ENCODE results near the gene THSD4.

GRCh38 chr15:71575474-71576045, 460.3 kb downstream of the THSD4 start:
- TF ChIP-seq POLR2A (IDR thresholded peaks at IDR 0.05) (no peak), POLR2AphosphoS5 (IDR thresholded peaks at IDR 0.05) (no peak), CTCF (IDR thresholded peaks at IDR 0.05) (peak in 4 of 6 experiments; percentile 25 to 59 (median 42))

Data from upper lobe of left lung (tissue), 4 donors.